Hypothalamus (tissue), 51 donors: Measurements from ENCODE around the gene SLC4A9.
"Not testable (repeated sequence)": the region's sequence is repeated elsewhere in the genome, so short reads cannot be mapped to it uniquely, and the experiment has no call there.

ENCODE experiments used
- DNase-seq, 51 donors: peaks; one replicate each; lab custom pipeline; 2025; lab: John Stamatoyannopoulos, UW

SLC4A9 gene

DNA sequence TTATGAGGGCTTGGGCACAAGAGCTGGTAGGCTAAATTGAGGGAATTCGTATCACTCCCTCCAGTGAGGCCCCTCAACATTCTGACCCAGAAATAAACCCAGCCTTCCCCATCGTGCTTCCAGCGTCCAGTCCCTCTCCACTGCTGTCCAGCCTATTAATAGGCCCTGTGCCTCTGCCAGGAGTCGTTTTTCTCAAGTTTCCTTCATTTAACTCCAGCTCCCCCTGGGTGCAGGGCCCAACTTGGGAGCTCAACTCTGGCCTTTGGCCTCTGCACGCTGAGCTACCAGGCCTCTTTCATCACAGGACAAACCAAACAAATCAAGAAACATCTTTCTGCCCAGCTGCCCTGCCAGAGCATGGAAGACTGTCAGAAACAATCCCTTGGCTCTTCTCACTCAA, 23.6 kb upstream of the SLC4A9 start:
- peak in 1 of 51 donors; percentile 11 for DNase-seq

DNA sequence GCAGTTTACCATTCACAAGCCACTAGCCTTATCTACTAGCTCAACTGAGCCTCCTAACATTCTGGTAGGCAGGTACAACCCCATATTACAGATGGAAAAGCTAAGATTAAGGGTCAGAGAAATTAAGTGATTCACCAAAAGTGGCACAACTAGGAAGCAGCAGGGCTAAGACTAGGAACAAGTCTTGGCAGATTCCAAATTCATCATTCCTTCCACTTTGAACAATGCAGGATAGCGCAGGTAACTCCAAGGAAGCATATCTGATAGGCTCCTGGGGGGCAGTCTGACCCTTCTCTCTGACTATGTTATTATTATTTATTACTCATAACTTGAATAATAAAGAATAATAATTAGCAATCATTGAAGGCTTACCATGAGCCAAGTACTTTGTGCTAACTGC, 22.1 kb upstream of the SLC4A9 start:
- DNase-seq: no peak

DNA sequence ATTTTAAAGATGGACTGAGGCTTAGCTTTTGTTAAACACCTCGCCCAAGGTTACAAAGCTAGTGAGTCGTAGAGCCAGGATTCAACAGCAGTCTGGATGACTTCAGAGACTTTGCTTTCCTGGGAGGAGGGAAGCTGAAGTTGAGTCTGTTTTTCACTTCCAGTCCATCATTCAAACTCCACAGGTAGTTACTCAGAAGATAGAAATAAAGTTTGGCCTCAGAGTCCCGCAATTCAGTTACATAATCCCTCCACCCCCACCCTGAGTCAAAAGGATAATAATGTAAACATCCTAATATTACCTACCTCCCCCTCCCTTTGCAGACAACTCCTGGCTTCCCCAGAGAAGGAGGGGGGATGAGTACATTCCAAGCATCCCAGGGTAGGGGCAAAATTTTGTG, 21.7 kb upstream of the SLC4A9 start:
- no peak for DNase-seq

DNA sequence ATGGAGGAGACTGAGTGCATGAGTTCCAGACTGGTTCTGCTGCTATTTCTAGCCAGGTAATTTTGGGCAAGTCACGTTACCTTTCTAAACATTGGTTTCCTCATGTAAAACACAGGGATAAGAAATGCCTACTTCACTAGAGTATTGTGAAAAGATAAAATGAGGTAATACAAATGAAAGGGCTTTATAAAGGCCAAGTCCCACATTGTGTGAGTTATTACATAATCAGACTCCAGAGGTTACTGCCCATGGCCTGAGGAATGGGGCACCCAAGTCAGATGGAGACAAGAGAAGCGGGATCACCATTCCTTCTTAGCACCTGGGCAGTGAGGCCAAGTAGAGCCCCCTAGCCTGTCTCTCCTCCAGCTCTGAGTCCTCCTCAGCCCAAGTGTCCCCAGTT, 21.1 kb upstream of the SLC4A9 start:
- DNase-seq: no peak

DNA sequence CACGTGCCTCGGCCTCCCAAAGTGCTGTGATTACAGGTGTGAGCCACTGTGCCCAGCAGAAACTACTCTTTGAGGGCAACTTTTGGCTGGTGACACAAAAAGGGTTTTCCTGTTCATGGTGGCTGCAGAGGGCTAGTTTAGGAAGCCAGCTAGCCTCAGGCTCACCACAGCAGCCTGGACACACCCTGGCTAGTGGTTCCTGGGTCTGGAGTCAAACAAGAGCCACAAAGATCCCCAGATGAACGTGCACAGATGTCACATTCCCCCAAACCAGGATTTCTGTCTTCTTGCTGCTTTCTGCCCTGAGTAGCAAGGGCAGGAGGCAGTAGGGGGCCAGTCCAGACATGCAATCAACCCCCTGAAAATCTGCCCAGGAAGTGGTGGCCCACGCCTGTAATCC, 20.4 kb upstream of the SLC4A9 start:
- no peak for DNase-seq

DNA sequence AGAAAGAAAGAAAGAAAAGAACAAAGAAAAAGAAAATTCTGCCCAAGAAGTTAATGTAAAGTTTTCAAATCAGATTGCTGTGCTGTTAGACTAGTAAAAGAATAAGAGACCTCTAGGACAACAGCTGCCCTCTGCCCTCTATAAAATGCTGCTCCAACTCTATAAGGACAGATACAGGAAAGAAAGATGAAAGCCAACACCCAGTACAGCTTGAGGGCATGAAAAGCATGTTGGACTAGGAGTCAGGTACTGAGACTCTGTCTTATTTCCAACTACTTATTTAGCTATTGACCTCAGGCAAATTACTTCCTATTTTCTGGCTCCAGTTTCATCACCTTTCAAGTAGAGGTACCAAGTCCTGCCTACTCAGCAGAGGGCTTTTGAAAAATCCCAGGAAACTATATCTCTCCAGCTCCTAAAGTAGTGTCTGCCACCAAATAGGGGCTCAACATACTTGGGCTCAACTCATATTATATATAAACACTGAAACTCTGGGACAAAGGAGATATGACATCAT, 19.3 kb upstream of the SLC4A9 start:
- DNase-seq: no peak

DNA sequence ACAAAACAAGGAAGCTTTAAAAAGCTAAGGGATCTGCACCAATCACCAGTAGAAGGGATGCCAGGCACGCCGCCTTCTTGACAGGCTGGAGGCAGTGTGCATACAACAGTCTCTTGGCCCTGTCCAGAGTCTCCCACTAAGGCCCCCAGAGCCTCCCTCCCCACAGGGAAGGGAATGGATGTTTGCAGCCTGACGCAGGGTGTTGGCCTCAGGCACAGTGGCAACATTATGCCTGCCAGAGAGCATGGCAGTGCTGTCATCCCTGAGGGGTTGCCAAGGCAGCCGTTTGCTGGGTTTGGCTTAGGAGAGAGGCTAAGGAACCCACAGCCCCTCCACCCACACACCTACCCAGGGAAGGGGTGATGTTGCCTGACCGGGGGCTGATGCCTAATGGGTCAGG, 18.4 kb upstream of the SLC4A9 start:
- DNase-seq: peak in 46 of 51 donors; percentile 8 to 89 (median 63)

DNA sequence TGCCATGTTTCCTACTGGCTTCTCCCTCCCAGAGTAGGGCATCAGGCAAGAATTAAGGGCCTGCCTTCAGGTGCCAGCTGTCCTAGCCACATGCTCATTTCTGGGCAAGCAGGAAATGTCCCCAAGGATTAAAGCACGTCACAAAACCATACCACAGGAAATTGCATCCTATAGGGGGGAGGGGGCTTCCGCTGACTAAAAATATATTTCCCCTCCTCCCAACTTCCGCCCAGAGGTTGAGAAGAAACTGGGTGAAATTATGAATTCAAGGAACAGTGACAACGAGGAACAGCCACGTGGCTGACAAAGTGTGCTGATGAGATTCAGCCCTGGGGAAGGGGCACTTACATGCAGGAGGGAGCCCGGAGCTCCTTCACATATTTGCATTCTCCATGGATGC, 17.7 kb upstream of the SLC4A9 start:
- no peak for DNase-seq

DNA sequence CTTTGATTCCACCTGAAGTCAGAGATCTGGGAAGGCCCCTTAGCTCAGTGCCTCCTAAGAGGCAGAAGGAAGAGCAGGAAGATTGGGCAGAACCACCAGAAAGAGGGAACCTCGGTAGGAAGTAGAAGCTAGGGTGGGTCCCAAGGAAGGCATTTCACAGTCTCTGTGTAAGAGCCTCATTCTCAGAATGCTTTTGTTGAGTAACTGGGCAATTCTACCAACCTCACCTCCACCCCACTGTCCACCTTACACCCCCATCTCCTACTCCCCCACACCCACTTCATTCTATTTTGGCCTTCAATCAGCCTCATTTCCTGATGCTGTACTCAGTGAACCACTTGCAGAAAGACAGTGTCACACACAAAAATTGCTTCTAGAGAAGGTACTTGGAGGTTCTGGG, 17.1 kb upstream of the SLC4A9 start:
- DNase-seq: no peak

DNA sequence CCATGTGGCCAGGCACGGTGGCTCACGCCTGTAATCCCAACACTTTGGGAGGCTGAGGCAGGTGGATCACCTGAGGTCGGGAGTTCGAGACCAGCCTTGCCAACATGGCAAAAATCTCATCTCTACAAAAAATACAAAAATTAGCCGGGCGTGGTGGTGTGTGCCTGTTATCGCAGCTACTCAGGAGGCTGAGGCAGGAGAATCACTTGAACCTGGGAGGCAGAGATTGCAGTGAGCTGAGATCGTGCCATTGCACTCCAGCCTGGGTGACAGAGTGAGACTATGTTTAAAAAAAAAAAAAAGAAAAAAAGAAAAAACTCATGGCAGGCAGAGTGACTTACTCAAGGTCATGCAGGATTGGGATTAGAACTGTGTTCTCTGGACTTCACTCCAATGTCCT, 16.1 kb upstream of the SLC4A9 start:
- not testable (repeated sequence) for DNase-seq

DNA sequence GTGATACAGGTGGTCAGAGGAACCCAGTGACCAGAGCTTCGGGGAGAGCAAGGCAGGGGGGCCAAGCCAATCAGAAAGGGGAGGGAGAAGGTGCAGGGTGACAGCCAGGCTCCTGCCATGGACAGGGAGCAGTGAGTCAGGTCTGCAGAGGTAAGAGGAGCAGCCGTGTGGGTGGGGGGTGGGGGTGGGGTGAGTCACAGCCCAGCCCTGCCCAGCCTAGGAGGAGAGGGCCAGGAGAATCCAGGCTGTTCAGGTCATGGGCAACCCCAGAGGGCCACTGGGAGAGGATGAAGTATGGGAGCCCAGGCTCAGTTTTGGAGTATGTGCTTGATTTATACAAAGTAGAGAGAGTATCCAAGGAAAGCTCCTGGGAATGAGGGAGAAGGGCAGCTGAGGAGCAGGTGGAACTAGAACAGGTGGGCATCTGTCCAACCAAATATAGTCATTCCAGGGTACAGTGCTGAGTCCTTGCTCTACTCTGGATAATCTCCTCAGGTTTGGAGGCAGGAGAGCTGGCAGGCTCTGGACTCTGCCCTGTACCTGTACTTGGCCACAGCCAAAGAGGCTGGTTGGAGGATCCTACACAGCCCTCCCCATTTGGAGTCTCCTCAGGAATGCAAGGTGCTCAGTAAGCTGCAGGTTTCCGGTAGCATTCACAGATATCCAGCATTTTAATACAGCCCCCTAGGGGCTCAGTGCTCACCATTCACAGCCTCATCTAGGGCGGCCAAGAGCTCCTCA, 15.1 kb upstream of the SLC4A9 start:
- DNase-seq: peak in 1 of 51 donors; percentile 34

DNA sequence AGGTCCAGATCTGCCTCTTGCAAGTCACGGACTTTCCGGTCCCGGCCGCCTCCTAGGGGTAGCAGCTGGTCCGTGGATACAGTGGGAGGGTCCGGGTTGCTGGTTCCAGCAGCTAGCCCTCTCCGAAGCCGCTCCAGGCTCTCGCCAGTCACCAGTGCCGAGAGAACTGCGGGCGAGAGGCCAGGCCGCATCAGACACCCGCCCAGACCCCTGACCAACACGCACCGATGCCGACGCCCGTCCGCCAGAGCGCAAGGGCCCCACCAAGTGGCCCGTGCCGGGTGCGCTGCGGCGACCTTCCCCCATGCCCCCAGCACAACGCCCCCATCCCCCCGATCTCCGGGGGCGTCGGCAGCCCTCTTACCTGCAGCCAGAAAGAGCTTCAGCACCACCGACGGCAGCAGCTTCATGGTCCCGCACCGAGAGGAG, 14.1 kb upstream of the SLC4A9 start:
- peak in 50 of 51 donors; percentile 15 to 86 (median 64) for DNase-seq

DNA sequence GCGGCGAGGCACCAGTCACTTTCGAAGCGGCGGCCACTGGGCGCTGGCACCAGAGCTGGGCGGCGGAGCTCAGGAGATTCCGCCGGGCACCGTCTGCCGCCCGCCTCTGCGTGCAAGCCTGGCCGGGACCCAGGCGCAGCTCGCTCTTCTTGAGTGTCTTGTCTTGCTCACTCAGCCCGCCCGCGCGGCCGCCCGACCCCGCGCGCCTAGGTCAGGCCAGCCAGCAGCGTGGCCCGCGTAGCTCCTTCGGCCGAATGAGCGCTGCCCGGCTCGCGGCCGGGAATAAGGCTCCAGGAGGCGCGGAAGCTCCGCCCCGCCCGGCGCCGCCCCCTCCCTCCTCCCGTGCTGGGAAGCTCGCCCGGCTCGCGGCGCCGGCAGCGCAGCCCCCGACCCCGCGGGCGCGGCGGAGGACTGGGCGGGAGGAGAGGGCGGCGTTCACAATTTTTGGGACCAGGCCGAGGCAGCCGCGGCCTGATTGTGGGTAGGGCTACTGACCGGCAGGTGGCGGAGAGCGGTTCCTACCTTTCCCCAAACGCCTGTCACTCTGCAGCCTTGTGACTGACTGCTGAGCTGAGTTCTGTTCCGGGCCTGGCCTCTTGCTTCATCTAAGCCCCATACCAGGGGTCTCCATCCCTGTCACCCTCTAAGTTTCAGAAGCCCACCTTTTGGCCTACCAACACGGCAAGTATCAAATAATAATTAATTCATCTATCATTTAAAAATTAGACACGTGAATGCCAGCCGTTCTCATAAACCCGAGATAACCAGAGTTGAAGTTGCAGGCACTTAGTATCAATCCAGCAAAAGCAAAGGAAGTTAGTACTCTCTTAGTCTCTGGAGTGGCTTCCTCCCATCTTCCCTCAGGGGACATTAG, 13.4 kb upstream of the SLC4A9 start, which contains the start of gene HBEGF:
Gene HBEGF (minus strand): TSS at position 256 of the 874 bp plus-strand sequence. CDS start 275 bp downstream, outside the sequence.
- peak in 50 of 51 donors; percentile 20 to 89 (median 72) for DNase-seq

DNA sequence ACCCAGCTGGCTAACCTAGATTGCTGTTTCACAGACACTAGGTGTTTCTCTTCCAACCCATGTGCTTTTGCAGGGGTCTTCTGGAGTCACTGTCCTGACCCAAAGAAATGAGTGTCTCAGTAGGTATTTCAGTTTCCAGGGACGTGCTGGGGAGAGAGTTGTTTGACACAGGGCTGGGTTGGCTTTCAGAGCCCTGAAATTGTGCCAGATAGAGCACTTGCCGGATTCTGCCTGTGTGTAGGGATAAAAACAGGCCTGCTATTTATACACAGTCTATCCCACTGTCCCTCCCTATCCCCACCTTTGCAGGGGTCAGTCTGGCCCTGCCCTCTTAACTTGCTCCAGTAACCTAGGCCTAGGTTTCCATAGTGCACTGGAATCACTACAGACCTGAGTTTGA, 12.6 kb upstream of the SLC4A9 start:
- DNase-seq: no peak

DNA sequence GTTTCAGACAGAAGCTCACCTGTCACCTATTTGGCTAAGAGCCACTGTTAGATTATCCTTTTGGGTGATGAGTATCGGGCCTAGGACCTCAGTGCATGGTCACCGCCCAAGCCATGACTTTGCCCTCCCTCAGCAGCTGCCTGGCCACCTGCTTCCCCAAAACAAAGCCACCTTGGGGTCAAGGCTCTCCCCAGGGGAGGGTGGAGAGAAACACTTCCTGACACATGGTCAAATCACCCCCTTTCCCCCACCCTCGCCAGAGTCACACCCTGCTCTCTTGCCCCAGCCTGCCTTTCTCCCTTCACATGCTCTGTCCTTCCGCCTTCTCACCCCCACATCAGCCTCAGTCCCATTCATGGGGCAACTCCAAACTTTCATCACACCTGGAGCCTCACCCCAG, 11.9 kb upstream of the SLC4A9 start:
- DNase-seq: no peak

DNA sequence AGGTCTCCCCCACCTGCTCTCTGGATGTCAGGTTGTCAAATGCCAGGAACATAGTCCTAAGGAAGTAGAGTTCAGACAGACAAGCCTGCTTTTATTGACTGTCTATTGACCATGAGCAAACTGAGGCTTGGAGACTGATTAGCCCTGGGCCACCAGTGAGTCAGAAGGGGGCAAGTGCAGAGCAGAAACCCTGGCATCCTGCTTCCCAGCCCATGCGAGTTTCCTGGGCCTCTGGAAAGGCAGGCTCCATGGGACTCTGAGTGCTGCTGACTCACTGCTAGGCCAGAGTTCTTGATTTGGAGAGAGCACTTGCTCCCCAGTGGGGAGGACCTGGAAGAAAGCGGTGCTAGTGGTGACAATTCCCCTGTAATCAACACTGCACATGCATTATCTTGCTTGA, 10.8 kb upstream of the SLC4A9 start:
- no peak for DNase-seq

DNA sequence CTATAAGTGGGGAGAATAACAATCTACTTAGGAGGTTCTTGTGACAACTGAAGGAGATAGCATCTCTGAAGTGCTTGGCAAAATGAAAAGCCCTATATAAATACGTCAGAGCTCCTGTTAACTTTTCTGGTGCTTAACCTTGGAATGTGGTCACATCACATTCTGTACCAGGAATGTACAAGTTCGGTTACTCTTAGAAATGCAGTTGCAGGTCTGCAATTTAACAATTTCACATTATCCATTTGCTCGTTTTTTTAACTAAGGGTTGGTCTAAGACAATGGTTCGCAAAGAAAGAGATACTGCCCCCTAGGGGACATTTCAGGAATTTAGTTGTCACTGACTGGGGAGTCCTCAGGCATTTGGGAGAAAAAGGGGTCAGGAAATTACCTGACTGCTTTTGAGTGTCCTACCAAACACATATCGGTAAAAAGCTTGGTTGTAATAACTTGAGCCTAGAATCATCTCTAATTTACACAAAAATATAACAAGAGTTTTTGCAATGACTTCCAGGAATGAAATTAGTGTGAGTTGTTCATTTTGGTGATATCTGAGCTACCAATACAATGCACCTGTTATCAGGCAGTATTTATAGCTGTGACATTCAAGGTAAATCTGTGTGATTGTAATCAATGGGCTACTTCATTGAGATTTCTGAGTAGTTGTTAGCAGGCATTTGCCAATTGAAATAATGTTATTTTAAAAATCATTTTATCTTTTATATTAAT, 8.2 kb upstream of the SLC4A9 start:
- DNase-seq: peak in 17 of 51 donors; percentile 4 to 87 (median 28)

DNA sequence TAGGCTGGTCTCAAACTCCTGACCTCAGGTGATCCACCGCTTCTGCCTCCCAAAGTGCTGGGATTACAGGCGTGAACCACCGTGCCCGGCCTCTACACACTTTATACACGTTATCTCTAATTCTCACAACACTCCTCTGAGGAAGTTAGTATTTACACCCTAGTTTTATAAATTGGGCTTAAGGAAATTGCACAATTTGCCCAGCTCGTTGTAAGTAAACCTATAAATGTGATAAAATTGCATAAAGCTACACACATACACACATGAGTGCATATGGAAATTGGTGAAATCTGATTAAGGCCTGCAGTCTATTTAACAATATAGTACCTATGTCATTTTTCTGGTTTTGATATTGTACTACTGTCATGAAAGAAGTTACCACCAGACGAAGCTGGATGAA, 4.4 kb upstream of the SLC4A9 start:
- no peak for DNase-seq

DNA sequence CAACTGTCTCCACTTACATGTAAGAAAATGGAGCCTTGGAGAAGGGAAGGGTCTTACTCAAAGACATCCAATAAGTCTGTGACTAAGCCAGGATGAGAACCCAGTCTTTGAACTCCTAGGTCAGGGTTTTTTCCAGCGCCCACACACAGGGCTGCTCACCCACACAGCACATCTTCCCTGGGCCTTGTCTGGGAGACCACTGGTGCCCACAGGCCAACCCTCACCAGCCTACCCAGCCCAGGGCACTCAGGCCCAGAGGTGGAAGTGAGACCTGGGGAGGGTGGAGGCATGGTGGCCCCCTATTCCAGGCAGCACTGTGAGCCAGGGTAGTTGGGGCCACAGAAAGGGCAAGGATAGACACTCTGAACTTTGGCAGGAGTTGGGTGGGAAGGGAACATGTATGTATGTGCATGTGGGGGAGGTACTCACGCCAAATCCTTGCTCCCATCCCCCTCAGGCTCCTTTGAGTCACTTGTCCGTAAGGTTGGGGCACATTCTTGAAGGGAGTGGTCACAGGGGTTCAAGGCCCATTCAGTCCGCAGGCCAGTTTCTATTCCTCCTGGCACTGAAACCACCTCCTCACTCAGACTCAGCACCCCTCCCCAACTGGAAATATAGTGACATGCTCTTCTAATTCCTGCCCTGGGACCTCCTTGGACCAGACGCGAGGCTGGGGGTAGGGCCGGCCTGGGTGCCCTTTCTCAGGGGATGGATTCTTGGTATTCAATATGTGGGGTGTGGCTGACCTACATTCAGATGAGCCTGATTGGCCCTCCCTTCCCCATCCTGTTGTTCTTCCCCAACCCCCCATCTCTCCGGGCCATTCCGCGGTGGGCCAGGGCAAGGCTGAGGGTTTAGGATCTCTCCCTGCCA, 2.9 kb upstream of the SLC4A9 start:
- DNase-seq: peak in 2 of 51 donors; percentile 26 to 55

DNA sequence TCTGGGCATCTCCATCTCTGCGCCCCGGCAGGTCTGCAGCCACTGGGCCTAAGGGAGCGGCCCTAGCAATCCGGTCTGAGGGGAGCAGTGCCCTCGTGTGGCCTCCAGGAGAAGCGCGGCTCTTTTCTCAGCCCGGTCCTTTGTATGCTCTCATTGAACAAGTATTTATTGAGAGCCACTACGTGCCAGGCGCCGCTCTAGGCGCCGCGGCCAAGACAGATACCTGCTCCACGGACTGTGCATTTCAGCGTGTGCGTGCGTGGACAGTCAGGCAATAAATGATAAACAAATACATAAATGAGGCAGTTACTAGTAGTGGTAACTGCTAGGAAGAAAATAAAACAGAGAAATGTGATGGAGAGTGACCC, 2.3 kb upstream of the SLC4A9 start:
- DNase-seq: peak in 49 of 51 donors; percentile 14 to 92 (median 75)
